HG03571 (cell line): ENCODE measurements around the gene CEACAM7.
"Not testable (repeated sequence)": the region's sequence is repeated elsewhere in the genome, so short reads cannot be mapped to it uniquely, and the experiment has no call there.

Experiments
- ATAC-seq: cut with Tn5 transposase; IDR thresholded peaks from one replicate; pipeline ENCODE4 v1.9.1; 2021; ENCODE audit not compliant: unreplicated experiment

CEACAM7 gene

DNA sequence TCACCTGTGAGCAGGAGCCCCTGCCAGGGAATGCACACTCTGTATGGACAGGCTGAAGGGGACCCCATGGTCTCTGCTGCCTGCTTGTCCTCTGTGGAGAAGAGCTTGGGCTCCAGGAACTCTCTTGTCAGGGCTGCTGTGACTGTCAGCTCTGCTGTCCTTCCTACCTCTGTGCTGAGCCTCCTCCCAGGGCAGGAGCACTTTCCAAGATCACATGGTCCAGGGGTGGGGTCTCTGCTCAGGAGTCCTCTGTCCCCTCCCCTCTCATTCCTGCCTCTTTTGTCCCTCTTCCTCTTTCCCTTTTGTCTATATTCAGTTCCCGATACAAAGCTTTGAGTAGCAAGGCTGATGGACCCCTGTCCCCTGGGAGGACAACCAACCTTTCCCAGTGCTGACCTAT, at the start of gene CEACAM7:
Gene CEACAM7, minus strand, starts transcription at position 173 of the 400 bp plus-strand sequence. Its CDS starts 105 bp downstream, at position 68.
- no peak for ATAC-seq

DNA sequence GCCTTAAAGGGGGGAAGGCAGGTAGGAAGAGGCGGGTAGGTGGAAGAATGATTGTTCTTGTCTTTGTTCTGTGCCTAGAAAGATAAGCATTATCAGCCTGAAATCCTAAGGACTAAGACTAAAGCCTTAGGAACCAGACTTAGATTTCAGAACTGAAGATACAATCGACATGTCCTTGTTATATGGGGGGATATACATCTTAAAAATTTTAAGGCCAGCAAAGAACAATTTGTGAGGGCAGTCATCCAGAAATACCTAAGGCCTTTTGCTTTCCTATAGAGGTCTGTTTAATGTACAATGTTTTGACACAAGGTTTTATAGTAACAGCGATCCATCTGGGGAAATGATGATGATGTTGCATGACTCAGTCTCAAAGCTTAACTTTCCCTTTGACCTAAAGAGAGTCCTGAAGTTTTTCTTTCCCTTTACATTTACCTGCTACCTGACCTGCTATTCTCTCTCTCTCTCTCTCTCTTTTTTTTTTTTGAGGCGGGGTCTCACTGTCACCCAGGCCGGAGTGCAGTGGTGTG, 47.1 kb upstream of the CEACAM7 start:
- ATAC-seq: no peak

DNA sequence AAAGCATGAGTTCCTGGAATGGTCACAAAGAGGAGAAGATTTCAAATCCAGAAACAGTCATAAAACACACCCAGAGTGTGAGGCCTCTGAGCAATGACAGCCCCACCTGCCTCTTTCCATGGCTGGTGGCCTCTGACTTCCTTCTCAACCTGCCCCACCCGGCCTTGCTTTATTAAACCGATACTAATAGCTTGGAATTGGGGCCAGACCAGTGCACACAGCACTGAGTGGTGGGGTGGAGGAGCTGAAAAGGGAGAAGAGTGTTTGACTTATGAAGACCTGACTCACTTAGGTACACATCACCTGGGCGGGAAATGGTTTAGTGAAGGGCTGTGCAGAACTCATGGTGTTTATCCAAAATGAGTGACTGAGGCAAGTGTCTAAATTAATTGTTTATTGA, 46.5 kb upstream of the CEACAM7 start:
- no peak for ATAC-seq

DNA sequence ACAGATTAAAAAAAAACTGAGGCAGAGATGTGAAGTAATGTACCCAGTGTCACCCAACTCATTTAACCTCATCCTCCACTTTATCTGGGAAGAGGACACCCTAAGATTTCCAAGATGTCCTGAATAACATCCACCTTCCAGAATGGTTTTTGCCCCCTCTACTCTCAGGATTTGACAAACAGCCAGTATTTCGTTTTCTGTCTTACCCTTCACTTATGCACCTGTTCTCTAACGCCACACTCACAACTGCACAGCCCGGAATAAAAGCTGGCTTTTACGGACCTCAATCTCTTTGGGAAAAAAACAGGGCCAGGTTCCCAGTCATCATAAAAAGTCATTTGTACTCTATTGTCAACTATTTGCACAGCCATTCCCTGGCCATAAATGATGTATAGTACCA, 46.1 kb upstream of the CEACAM7 start:
- ATAC-seq: no peak

DNA sequence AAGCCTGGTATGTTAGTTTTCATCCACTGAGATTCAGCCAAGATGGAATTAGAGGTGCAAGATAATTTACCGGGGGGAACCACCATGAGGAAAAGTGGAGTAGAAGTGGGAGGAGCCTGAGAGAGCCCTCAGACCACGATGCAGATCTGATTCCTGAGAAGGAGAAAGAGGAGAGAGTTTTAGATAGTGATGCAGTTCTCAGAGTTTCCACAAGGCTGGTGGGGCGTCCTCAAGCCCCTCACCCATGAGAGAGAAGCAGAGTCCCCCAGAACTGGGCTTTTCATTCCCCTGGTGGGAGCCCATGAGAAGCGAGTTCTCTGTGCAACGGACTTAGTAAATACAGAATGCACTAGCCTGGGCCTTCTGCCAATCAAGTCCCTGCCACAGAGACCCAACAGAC, 38.4 kb upstream of the CEACAM7 start:
- ATAC-seq: no peak

DNA sequence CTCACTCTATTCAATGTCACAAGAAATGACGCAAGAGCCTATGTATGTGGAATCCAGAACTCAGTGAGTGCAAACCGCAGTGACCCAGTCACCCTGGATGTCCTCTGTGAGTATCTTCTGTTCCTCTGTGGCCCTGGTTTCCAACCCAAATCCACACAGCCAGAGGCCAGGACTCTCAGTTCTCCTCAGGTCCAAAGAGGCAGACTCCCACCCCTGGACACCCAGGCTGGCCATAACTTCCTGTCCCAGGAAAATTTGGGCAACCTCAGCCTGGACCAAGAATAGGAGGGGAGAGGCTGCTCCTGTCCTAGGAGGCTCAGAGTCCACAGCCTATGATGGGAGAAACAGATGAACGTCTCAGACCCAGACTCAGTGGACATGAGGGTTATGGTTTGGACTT, 32.0 kb upstream of the CEACAM7 start:
- no peak for ATAC-seq

DNA sequence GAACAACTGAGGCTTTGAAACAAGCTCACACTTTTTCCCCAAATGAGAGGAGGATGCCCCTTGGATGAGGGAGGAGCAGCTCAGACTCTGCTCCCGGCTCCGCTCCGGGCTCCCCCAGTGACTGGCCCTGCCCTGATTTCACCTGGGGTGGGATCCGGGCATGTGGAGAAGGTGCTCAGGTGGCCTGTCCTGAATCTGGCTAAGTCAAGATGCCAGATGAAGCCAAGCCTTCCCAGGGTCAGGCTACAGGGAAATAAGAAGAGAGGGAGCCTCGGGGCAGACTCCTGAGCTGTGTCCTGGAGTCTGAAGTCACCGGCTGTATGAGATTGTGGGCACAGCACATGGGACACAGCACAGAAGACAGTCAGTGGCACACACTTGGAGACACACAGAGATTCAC, 30.7 kb upstream of the CEACAM7 start:
- ATAC-seq: no peak

DNA sequence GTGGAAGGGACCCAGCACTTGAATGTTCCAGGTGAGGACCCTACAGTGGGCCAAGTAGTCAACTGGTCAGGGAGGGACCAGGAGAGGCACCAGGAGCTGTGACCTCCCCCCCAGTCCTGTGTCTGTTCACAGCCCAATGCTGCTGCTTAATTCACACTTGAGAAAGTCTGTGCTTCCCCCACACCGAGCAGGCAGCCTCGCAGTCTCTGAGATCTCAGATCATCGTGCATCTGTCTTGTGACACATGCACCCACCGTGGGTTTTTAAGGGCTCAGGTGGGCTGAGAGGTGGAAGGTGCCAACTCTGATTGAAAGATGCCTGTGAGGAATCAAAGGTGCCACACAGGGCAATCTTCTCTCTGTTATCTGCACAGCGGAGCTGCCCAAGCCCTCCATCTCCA, 26.5 kb upstream of the CEACAM7 start:
- ATAC-seq: no peak

DNA sequence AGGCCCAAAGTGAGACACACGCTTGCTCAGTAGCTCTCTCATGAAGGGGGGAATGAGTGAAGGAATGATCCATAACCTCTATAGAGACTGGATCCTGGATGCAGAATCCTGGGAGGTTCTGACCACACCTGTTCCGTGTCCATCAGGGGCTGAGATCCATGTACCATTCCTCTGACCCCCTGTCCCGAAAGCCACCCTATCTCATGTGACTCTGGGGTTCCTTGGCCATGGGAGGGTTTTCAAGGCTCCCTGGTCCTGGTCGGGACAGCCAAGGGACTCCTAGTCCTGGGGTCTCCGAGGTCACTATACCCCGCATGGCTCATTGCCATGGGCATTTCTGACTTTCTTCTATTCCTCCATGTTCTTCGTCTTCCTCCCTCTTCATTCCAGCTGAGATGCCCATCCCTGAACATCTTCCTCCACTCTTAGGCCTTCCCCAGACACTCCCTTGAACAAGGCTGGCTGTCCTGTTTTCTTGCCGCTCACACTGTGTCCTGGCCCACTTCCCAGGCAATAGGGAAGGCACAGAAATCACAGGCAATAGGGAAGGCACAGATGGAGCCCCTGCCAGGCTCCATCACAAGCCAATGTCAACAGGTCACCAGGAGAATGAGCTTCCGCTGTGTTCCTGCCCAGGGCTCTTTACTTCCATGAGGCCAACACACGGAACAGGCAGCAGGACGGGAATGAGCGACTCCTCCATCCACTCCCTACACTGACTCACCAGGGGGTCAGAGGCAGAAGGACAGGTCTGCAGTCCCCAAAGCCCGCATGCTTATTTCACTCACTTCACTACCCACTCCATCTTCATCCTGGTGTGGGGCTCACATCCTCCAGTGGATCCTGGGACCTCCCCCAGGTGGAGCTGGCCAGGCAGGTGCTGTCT, 23.5 kb upstream of the CEACAM7 start:
- ATAC-seq: no peak

DNA sequence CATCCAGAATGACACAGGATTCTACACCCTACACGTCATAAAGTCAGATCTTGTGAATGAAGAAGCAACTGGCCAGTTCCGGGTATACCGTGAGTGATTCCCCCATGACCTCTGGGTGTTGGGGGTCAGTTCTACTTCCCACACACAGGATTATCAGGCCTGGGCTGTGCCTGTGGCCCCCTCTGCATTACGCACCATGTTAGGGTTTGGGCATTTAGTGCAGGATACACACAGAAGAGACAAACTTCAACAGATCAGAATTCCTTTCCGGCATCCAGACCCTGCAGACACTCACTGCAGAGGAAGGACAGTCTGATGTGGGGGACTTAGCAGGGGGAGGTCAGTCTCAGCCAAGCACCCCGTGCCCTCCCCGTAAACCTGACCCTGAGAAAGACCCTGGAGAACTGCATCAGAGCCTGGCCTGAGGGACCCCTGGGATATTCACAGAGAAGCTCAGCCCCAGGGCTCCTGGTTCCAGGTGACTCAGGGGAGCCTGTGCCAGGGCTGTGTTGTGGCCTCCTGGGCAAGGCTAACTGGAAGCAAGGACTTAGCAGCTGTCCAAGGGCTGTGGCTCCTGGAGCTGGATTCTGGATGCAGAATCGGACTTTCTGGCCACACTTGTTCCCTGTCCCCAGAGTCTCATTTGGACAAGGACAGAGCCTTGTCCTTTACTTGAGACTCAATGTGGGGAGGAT, 22.0 kb upstream of the CEACAM7 start:
- ATAC-seq: no peak

DNA sequence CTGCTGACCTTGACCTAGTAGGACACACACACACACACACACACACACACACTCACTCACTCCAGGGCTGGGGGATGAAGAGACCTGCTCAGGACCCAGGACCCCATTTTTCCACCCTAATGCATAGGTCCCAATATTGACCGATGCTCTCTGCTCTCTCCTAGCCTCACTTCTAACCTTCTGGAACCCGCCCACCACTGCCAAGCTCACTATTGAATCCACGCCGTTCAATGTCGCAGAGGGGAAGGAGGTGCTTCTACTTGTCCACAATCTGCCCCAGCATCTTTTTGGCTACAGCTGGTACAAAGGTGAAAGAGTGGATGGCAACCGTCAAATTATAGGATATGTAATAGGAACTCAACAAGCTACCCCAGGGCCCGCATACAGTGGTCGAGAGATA, 21.4 kb upstream of the CEACAM7 start:
- ATAC-seq: not testable (repeated sequence)

DNA sequence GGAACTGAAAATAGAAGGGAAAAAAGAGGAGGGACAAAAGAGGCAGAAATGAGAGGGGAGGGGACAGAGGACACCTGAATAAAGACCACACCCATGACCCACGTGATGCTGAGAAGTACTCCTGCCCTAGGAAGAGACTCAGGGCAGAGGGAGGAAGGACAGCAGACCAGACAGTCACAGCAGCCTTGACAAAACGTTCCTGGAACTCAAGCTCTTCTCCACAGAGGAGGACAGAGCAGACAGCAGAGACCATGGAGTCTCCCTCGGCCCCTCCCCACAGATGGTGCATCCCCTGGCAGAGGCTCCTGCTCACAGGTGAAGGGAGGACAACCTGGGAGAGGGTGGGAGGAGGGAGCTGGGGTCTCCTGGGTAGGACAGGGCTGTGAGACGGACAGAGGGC, 20.4 kb upstream of the CEACAM7 start, which contains the start of gene CEACAM5:
Gene CEACAM5, plus strand, starts transcription at position 146 of the 400 bp plus-strand sequence. Its CDS starts 106 bp downstream, at position 252.
- no peak for ATAC-seq

DNA sequence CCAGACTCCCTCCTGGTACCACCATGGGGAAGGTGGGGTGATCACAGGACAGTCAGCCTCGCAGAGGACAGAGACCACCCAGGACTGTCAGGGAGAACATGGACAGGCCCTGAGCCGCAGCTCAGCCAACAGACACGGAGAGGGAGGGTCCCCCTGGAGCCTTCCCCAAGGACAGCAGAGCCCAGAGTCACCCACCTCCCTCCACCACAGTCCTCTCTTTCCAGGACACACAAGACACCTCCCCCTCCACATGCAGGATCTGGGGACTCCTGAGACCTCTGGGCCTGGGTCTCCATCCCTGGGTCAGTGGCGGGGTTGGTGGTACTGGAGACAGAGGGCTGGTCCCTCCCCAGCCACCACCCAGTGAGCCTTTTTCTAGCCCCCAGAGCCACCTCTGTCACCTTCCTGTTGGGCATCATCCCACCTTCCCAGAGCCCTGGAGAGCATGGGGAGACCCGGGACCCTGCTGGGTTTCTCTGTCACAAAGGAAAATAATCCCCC, 19.9 kb upstream of the CEACAM7 start:
- ATAC-seq: no peak

DNA sequence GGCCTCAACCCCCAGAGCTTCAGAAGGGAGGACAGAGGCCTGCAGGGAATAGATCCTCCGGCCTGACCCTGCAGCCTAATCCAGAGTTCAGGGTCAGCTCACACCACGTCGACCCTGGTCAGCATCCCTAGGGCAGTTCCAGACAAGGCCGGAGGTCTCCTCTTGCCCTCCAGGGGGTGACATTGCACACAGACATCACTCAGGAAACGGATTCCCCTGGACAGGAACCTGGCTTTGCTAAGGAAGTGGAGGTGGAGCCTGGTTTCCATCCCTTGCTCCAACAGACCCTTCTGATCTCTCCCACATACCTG, 19.4 kb upstream of the CEACAM7 start:
- no peak for ATAC-seq

DNA sequence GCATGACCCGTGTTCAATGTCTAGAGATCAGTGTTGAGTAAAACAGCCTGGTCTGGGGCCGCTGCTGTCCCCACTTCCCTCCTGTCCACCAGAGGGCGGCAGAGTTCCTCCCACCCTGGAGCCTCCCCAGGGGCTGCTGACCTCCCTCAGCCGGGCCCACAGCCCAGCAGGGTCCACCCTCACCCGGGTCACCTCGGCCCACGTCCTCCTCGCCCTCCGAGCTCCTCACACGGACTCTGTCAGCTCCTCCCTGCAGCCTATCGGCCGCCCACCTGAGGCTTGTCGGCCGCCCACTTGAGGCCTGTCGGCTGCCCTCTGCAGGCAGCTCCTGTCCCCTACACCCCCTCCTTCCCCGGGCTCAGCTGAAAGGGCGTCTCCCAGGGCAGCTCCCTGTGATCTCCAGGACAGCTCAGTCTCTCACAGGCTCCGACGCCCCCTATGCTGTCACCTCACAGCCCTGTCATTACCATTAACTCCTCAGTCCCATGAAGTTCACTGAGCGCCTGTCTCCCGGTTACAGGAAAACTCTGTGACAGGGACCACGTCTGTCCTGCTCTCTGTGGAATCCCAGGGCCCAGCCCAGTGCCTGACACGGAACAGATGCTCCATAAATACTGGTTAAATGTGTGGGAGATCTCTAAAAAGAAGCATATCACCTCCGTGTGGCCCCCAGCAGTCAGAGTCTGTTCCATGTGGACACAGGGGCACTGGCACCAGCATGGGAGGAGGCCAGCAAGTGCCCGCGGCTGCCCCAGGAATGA, 18.9 kb upstream of the CEACAM7 start:
- ATAC-seq: no peak

DNA sequence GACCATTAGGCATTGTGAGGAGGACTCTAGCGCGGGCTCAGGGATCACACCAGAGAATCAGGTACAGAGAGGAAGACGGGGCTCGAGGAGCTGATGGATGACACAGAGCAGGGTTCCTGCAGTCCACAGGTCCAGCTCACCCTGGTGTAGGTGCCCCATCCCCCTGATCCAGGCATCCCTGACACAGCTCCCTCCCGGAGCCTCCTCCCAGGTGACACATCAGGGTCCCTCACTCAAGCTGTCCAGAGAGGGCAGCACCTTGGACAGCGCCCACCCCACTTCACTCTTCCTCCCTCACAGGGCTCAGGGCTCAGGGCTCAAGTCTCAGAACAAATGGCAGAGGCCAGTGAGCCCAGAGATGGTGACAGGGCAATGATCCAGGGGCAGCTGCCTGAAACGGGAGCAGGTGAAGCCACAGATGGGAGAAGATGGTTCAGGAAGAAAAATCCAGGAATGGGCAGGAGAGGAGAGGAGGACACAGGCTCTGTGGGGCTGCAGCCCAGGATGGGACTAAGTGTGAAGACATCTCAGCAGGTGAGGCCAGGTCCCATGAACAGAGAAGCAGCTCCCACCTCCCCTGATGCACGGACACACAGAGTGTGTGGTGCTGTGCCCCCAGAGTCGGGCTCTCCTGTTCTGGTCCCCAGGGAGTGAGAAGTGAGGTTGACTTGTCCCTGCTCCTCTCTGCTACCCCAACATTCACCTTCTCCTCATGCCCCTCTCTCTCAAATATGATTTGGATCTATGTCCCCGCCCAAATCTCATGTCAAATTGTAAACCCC, 17.5 kb upstream of the CEACAM7 start:
- no peak for ATAC-seq

DNA sequence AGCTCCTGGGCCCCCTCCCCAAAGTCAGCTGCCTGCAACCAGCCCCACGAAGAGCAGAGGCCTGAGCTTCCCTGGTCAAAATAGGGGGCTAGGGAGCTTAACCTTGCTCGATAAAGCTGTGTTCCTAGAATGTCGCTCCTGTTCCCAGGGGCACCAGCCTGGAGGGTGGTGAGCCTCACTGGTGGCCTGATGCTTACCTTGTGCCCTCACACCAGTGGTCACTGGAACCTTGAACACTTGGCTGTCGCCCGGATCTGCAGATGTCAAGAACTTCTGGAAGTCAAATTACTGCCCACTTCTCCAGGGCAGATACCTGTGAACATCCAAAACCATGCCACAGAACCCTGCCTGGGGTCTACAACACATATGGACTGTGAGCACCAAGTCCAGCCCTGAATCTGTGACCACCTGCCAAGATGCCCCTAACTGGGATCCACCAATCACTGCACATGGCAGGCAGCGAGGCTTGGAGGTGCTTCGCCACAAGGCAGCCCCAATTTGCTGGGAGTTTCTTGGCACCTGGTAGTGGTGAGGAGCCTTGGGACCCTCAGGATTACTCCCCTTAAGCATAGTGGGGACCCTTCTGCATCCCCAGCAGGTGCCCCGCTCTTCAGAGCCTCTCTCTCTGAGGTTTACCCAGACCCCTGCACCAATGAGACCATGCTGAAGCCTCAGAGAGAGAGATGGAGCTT, 15.7 kb upstream of the CEACAM7 start:
- no peak for ATAC-seq

DNA sequence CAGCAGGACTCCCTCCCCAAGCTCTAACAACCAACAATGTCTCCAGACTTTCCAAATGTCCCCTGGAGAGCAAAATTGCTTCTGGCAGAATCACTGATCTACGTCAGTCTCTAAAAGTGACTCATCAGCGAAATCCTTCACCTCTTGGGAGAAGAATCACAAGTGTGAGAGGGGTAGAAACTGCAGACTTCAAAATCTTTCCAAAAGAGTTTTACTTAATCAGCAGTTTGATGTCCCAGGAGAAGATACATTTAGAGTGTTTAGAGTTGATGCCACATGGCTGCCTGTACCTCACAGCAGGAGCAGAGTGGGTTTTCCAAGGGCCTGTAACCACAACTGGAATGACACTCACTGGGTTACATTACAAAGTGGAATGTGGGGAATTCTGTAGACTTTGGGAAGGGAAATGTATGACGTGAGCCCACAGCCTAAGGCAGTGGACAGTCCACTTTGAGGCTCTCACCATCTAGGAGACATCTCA, 14.1 kb upstream of the CEACAM7 start:
- ATAC-seq: no peak

DNA sequence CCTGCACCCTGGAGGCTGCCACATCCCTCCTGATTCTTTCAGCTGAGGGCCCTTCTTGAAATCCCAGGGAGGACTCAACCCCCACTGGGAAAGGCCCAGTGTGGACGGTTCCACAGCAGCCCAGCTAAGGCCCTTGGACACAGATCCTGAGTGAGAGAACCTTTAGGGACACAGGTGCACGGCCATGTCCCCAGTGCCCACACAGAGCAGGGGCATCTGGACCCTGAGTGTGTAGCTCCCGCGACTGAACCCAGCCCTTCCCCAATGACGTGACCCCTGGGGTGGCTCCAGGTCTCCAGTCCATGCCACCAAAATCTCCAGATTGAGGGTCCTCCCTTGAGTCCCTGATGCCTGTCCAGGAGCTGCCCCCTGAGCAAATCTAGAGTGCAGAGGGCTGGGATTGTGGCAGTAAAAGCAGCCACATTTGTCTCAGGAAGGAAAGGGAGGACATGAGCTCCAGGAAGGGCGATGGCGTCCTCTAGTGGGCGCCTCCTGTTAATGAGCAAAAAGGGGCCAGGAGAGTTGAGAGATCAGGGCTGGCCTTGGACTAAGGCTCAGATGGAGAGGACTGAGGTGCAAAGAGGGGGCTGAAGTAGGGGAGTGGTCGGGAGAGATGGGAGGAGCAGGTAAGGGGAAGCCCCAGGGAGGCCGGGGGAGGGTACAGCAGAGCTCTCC, 13.5 kb upstream of the CEACAM7 start:
- no peak for ATAC-seq
